ENCODE data around the gene DNAJC27. TPM values are rescaled to one million over a fixed set of nuclear protein-coding genes. Genes with fewer than 3 reads are reported as not detected.

The DNAJC27 gene
- total RNA-seq, 1 experiment from 2014 or later: 4.6 TPM

- Histone ChIP-seq H3K4me3 (replicated peaks in 1 of 2; ENCODE audit: low read depth in 1 of 2, low read length in 2 of 2) (no peak overlapping the region), H3K27ac (ENCODE audit: low read depth, low read length) (no peak overlapping the region), H3K27me3 (ENCODE audit: insufficient read depth, low read length) (no peaks in the 10 kb centered on the region), H3K9ac (ENCODE audit: low read length) (no peak overlapping the region), H3K4me2 (ENCODE audit: low read length) (no peak overlapping the region), H2AFZ (ENCODE audit: low read depth, low read length, poor library complexity, severe bottlenecking) (no peak overlapping the region), H4K20me1 (ENCODE audit: insufficient read depth) (no peaks in the 10 kb centered on the region), H3K36me3 (ENCODE audit: control insufficient read depth in 1 of 2, insufficient read depth in 2 of 2, low read length in 2 of 2) (no peaks in the 10 kb centered on the region), H3K4me1 (ENCODE audit: control insufficient read depth in 1 of 2, insufficient read depth in 2 of 2, low read length in 2 of 2) (peaks cover 13 to 22% of the 10 kb centered on the region in 2 experiments; a peak in 3 of 4 replicates), H3K79me2 (ENCODE audit: insufficient read depth, low read length) (no peaks in the 10 kb centered on the region), H3K9me3 (ENCODE audit: control insufficient read depth in 1 of 2, insufficient read depth in 1 of 2, low read depth in 1 of 2, low read length in 2 of 2) (no peaks in the 10 kb centered on the region), H3K9me2 (ENCODE audit: insufficient read depth) (no peaks in the 10 kb centered on the region)
- RAD21 ChIA-PET (ENCODE audit: low non-redundant PET in 1 of 2, low total read pairs in 2 of 2, uncharacterized antibody in 2 of 2, unreplicated experiment in 2 of 2): interaction anchor here in 1 of 2 experiments (1.0 kb wide), 1 partner anchor 19 kb away, joined by 3 read pairs; no protein-coding TSS in a partner anchor
- intact Hi-C loops (cut with micrococcal nuclease): no loop called here
- DNase-seq (ENCODE audit: low read depth, low spot score) (no peak), ATAC-seq (no peak)
- no peak for TF ChIP-seq SIN3A (IDR thresholded peaks at IDR 0.05; ENCODE audit: low read depth)
- no peak for TF ChIP-seq EZH2phosphoT487 (IDR thresholded peaks at IDR 0.05; ENCODE audit: borderline replicate concordance)
- TF ChIP-seq ZBTB33 (IDR thresholded peaks at IDR 0.05; ENCODE audit: extremely low read depth, insufficient replicate concordance, low read length): no peak
- no peak for TF ChIP-seq REST (IDR thresholded peaks at IDR 0.05; ENCODE audit: low read depth)
- TF ChIP-seq ZNF274 (IDR thresholded peaks at IDR 0.05; ENCODE audit: low read depth, low read length): no peak
- TF ChIP-seq TCF7L2 (IDR thresholded peaks at IDR 0.05; ENCODE audit: borderline replicate concordance, extremely low read depth, insufficient read depth, insufficient read length): no peak
- TF ChIP-seq CBX3 (IDR thresholded peaks at IDR 0.05; ENCODE audit: low read depth): no peak
- TF ChIP-seq SP1 (IDR thresholded peaks at IDR 0.05; ENCODE audit: low read depth): no peak
- TF ChIP-seq EZH2 (IDR thresholded peaks at IDR 0.05): no peak
- TF ChIP-seq ATF3 (IDR thresholded peaks at IDR 0.05): no peak
- no peak for TF ChIP-seq ELF1 (IDR thresholded peaks at IDR 0.05; ENCODE audit: borderline replicate concordance, low read depth)
- no peak for TF ChIP-seq CTCF (IDR thresholded peaks at IDR 0.05 in 2 of 3, conservative IDR thresholded peaks at IDR 0.05 in 1 of 3; ENCODE audit: borderline replicate concordance in 1 of 3, insufficient read depth in 1 of 3, low read depth in 2 of 3, low read length in 2 of 3)
- TF ChIP-seq YY1 (IDR thresholded peaks at IDR 0.05; ENCODE audit: extremely low read depth, insufficient replicate concordance, low read depth, low read length): no peak
- no peak for TF ChIP-seq FOSL1 (IDR thresholded peaks at IDR 0.05; ENCODE audit: low read depth)
- TF ChIP-seq CEBPB (IDR thresholded peaks at IDR 0.05; ENCODE audit: low read depth): no peak
- TF ChIP-seq JUND (IDR thresholded peaks at IDR 0.05): no peak
- TF ChIP-seq EGR1 (IDR thresholded peaks at IDR 0.05; ENCODE audit: low read depth): no peak
- no TSS peak for BruUV-seq (replicated peaks)
- POLR2A ChIA-PET: no interaction called here
- CTCF ChIA-PET: interaction anchor here (0.9 to 1.3 kb wide), 3 partner anchors 19 to 135 kb away, joined by 3 to 4 read pairs (median 3); no protein-coding TSS in a partner anchor
Measured at GRCh38 chr2:24994146-24994724, 22.5 kb upstream of the DNAJC27 start.

Data from HCT116 (cell line).